Neural cell (in vitro differentiated cells): ENCODE data around the gene SERPINE1. TPM values are rescaled to one million over a fixed set of nuclear protein-coding genes. Genes with fewer than 3 reads are reported as not detected.

Source experiments
- H2AFZ ChIP-seq: fragments of 200-600, 300-800 bp; sonication (generic), shearing (Covaris generic); 2 replicates; pipeline ENCODE4 v1.6.0; 2014; ENCODE audit warnings: low read depth, mild to moderate bottlenecking, antibody characterized with exemption, low read length, moderate library complexity
- H3F3A ChIP-seq: fragments of 200-600 bp; shearing (Covaris generic); 2 replicates; pipeline ENCODE4 v1.6.1; 2016; ENCODE audit warnings: mild to moderate bottlenecking, moderate library complexity, mixed read lengths, antibody characterized with exemption, low read length; ENCODE audit not compliant: insufficient read depth, poor library complexity, severe bottlenecking
- H3K27ac ChIP-seq: fragments of 200-600, 300-800 bp; sonication (generic), shearing (Covaris generic); 2 replicates; pipeline ENCODE4 v1.5.1; 2014; ENCODE audit warnings: mild to moderate bottlenecking, low read length, moderate library complexity
- H3K27me3 ChIP-seq: fragments of 300-800, 200-600 bp; sonication (generic), shearing (Covaris generic); 2 replicates; pipeline ENCODE4 v1.6.0; 2014; ENCODE audit warnings: mild to moderate bottlenecking, low read depth, low read length, moderate library complexity; ENCODE audit not compliant: insufficient read depth
- H3K36me3 ChIP-seq: fragments of 300-800, 200-600 bp; sonication (generic), shearing (Covaris generic); 2 replicates; pipeline ENCODE4 v1.5.1; 2014; ENCODE audit warnings: mild to moderate bottlenecking, antibody characterized with exemption, low read length, moderate library complexity; ENCODE audit not compliant: insufficient read depth
- H3K4me2 ChIP-seq: fragments of 300-800, 200-600 bp; sonication (generic), shearing (Covaris generic); 2 replicates; pipeline ENCODE4 v1.6.0; 2014; ENCODE audit warnings: mild to moderate bottlenecking, low read length
- H3K4me3 ChIP-seq: fragments of 300-800, 200-600 bp; sonication (generic), shearing (Covaris generic); 2 replicates; pipeline ENCODE4 v1.5.1; 2014; ENCODE audit warnings: mild to moderate bottlenecking, low read length, moderate library complexity
- H3K79me2 ChIP-seq: fragments of 200-600 bp; shearing (Covaris generic); replicated peaks from 2 replicates; pipeline ENCODE4 v1.6.0; 2014; ENCODE audit warnings: mild to moderate bottlenecking, low read length, moderate library complexity; ENCODE audit not compliant: insufficient read depth
- H3K9ac ChIP-seq: fragments of 300-800, 200-600 bp; sonication (generic), shearing (Covaris generic); 2 replicates; pipeline ENCODE4 v1.6.1; 2016; ENCODE audit warnings: mild to moderate bottlenecking, low read length, mixed read lengths
- H3K9me2 ChIP-seq: fragments of 200-600 bp; shearing (Covaris generic); 2 replicates; pipeline ENCODE4 v1.6.1; 2016; ENCODE audit warnings: mild to moderate bottlenecking, low read length, mixed read lengths; ENCODE audit not compliant: insufficient read depth
- H3K9me3 ChIP-seq: fragments of 200-600, 300-800 bp; sonication (generic), shearing (Covaris generic); 2 replicates; pipeline ENCODE4 v1.6.1; 2016; ENCODE audit warnings: mild to moderate bottlenecking, mixed run types, low read length, moderate library complexity, mixed read lengths
- H4K20me1 ChIP-seq: fragments of 200-600 bp; shearing (Covaris generic); 2 replicates; pipeline ENCODE4 v1.6.1; 2016; ENCODE audit warnings: mild to moderate bottlenecking, mixed run types; ENCODE audit not compliant: insufficient read depth
- CTCF ChIP-seq: fragments of 450-650 bp; IDR thresholded peaks from 2 replicates; pipeline ENCODE4 v1.5.1; 2014; ENCODE audit warnings: antibody characterized with exemption, mild to moderate bottlenecking, moderate library complexity; ENCODE audit not compliant: poor library complexity, severe bottlenecking
- EP300 ChIP-seq: fragments of 450-650 bp; conservative IDR thresholded peaks from 2 replicates; pipeline ENCODE4 v1.6.1; 2014; ENCODE audit warnings: antibody characterized with exemption, mild to moderate bottlenecking, moderate library complexity; ENCODE audit not compliant: poor library complexity, severe bottlenecking
- EZH2 ChIP-seq: fragments of 200-600, 300-800 bp; shearing (Covaris generic), sonication (generic); IDR thresholded peaks from 2 replicates; pipeline ENCODE4 v1.6.1; 2014; ENCODE audit warnings: antibody characterized with exemption, low read length, borderline replicate concordance, mild to moderate bottlenecking; ENCODE audit not compliant: insufficient read depth, poor library complexity, severe bottlenecking
- MXI1 ChIP-seq: fragments of 450-650 bp; conservative IDR thresholded peaks from 2 replicates; pipeline ENCODE4 v1.6.1; 2014; ENCODE audit warnings: antibody characterized with exemption, mild to moderate bottlenecking; ENCODE audit not compliant: poor library complexity, severe bottlenecking
- POLR2AphosphoS5 ChIP-seq: IDR thresholded peaks from 2 replicates; pipeline ENCODE4 v1.6.1; 2012
- RAD21 ChIP-seq: fragments of 450-650 bp; conservative IDR thresholded peaks from 2 replicates; pipeline ENCODE4 v1.6.1; 2014; ENCODE audit warnings: antibody characterized with exemption, mild to moderate bottlenecking, moderate library complexity
- SMC3 ChIP-seq: fragments of 450-650 bp; conservative IDR thresholded peaks from 2 replicates; pipeline ENCODE4 v1.6.1; 2014; ENCODE audit warnings: antibody characterized with exemption, mild to moderate bottlenecking, moderate library complexity; ENCODE audit not compliant: poor library complexity
- TAF1 ChIP-seq: IDR thresholded peaks from 2 replicates; pipeline ENCODE4 v1.6.1; 2012; ENCODE audit warnings: low read depth
- polyA plus RNA-seq: library from polyadenylated mRNA; depleted of rRNA; stranded (reverse); fragments of >200 nt; gene quantifications from 2 replicates; pipeline ENCODE4 v1.2.3, GENCODE V29; 2014
- TF ChIP-seq, protein P1 (sequence below): IDR thresholded peaks from 2 replicates; pipeline ENCODE4 v1.6.1; 2012; ENCODE audit warnings: borderline replicate concordance

The SERPINE1 gene
- polyA plus RNA-seq, 1 donor from 2014 or later, result 0.12 TPM

GRCh38 chr7:101125989-101126650 is 784 bp upstream of the SERPINE1 start:
- no peak overlapping the region for H2AFZ ChIP-seq
- H3K9ac ChIP-seq, result no peak overlapping the region

GRCh38 chr7:101127460-101128039 is 646 bp downstream of the SERPINE1 start:
- H4K20me1 ChIP-seq, result no peaks in the 10 kb centered on the region
- H3K4me2 ChIP-seq, result no peak overlapping the region
- H3K27me3 ChIP-seq, result no peaks in the 10 kb centered on the region
- no peak overlapping the region for H3K4me3 ChIP-seq
- no peaks in the 10 kb centered on the region for H3F3A ChIP-seq
- no peaks in the 10 kb centered on the region for H3K79me2 ChIP-seq
- H2AFZ ChIP-seq, result no peak overlapping the region
- H3K9me2 ChIP-seq, result no peaks in the 10 kb centered on the region
- no peak overlapping the region for H3K27ac ChIP-seq
- H3K9ac ChIP-seq, result no peak overlapping the region
- no peaks in the 10 kb centered on the region for H3K36me3 ChIP-seq
- no peaks in the 10 kb centered on the region for H3K9me3 ChIP-seq
- TF ChIP-seq RAD21 (no peak), MXI1 (no peak), EZH2 (no peak), TAF1 (no peak), SMC3 (no peak), CTCF (no peak)
- TF ChIP-seq, protein P1, sequence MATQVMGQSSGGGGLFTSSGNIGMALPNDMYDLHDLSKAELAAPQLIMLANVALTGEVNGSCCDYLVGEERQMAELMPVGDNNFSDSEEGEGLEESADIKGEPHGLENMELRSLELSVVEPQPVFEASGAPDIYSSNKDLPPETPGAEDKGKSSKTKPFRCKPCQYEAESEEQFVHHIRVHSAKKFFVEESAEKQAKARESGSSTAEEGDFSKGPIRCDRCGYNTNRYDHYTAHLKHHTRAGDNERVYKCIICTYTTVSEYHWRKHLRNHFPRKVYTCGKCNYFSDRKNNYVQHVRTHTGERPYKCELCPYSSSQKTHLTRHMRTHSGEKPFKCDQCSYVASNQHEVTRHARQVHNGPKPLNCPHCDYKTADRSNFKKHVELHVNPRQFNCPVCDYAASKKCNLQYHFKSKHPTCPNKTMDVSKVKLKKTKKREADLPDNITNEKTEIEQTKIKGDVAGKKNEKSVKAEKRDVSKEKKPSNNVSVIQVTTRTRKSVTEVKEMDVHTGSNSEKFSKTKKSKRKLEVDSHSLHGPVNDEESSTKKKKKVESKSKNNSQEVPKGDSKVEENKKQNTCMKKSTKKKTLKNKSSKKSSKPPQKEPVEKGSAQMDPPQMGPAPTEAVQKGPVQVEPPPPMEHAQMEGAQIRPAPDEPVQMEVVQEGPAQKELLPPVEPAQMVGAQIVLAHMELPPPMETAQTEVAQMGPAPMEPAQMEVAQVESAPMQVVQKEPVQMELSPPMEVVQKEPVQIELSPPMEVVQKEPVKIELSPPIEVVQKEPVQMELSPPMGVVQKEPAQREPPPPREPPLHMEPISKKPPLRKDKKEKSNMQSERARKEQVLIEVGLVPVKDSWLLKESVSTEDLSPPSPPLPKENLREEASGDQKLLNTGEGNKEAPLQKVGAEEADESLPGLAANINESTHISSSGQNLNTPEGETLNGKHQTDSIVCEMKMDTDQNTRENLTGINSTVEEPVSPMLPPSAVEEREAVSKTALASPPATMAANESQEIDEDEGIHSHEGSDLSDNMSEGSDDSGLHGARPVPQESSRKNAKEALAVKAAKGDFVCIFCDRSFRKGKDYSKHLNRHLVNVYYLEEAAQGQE, result no peak

More at GRCh38 chr7:101125989-101126650, 784 bp upstream of the SERPINE1 start:
- H3K27me3 ChIP-seq, result no peaks in the 10 kb centered on the region
- H3K79me2 ChIP-seq, result no peaks in the 10 kb centered on the region
- H3K4me2 ChIP-seq, result no peak overlapping the region
- H3K27ac ChIP-seq, result no peak overlapping the region
- no peaks in the 10 kb centered on the region for H3K9me2 ChIP-seq
- H3K4me3 ChIP-seq, result no peak overlapping the region
- TF ChIP-seq MXI1, result no peak
- no peak for TF ChIP-seq SMC3
- no peak for TF ChIP-seq TAF1
- TF ChIP-seq CTCF, result no peak
- no peak for TF ChIP-seq RAD21
- no peak for TF ChIP-seq EZH2
- TF ChIP-seq, protein P1, result no peak
- no peak for TF ChIP-seq EP300
- TF ChIP-seq POLR2AphosphoS5, result no peak
- no peaks in the 10 kb centered on the region for H3F3A ChIP-seq
- H4K20me1 ChIP-seq, result no peaks in the 10 kb centered on the region
- no peaks in the 10 kb centered on the region for H3K36me3 ChIP-seq
- no peaks in the 10 kb centered on the region for H3K9me3 ChIP-seq
